Fibroblast of gingiva (primary cell): ENCODE results near the gene JADE2.
A peak's percentile ranks its signal among the peaks of the same experiment; 100 is the strongest.
"Not testable (repeated sequence)": the region's sequence is repeated elsewhere in the genome, so short reads cannot be mapped to it uniquely, and the experiment has no call there.

Experiments
- DNase-seq: peaks from one replicate; pipeline ENCODE4 v3.0.0-alpha.2; 2011; ENCODE audit warnings: low read depth

Gene JADE2

DNA sequence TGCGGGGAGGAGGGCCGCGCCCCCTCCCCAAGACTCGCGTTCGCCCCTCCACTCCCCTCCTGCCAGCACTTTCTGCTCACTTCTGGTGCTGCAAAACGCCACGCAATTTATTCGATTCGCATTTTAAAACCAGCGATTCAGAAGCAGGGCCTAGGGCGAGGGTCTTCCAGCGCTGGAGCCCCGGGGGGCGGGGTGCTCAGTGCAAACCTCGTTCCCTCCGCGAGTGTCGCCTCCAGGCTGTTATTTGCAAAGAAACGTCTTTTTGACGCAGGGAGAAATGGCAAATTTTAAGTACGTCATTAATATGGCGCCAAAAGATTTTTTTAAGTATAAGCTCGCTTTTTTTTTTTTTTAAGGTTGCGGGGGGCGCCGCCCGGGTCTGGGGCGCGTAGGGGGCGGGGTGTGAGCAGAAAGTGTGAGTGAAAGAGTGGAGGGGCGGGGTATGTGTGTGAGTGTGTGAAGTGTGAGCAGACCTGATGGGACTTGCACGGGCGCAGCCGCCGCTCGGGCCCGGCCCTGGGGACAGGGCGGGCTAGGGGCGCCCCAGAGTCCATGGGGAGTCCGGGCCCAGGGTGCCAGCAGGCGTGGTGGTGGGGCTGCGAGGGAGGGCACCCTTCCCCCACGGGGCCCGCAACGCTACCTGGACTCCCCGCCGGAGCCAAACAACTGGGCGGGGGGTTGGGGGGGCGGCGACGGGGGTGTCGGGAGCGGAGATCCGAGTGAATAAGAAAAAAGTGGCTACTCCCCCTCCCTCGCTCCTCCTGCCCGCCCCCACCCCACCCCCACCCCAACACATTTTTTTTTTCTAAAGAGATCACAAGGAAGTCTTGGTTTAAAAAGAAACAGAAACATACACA, at the start of gene JADE2:
Gene JADE2, plus strand, starts transcription at position 845 of the 857 bp plus-strand sequence. CDS start 10,188 bp downstream, outside the sequence.
- peak; percentile 69 for DNase-seq

DNA sequence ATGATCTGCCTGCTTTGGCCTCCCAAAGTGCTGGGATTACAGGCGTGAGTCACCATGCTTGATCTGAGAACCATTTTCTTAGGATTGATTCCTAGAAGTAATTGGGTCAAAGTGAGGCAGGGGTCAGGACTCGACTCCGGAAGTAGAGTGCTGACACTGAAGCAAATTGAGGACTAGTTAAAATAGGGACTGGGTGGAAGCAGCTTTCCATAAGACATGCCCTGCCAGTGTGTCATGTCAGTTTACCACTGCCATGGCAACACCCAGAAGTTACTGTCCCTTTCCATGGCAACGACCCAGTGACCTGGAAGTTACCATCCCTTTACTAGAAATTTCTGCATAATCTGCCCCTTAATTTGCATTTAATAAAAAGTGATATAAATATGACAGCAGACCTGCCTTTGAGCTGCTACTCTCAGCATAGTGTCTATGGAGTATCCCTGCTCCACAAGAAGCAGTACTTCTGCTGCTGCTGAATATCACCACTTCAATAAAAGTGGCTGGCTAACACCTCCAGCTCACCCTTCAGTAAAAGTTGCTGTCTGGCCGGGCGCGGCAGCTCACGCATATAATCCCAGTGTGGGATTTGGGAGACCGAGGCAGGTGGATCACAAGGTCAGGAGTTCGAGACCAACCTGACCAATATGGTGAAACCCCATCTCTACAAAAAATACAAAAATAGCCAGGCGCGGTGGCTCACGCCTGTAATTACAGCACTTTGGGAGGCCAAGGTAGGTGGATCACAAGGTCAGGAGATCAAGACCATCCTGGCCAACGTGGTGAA, 47.8 kb upstream of the JADE2 start:
- peak; percentile 29 for DNase-seq

DNA sequence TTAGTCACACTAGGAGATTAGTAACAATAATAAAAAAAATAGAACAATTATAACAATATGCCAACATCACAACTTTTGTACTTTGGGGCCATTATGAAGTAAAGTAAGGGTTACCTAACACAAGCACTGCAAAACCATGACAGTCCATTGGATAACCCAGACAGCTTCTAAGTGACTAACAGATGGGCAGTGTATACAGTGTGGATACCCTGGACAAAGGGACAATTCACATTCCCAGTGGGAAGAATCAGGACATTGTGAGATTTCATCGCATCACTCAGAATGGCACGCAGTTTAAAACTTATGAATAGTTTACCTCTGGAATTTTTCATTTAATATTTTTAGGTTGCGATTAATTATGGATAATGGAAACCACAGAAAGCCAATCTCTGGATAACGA, 45.6 kb upstream of the JADE2 start:
- no peak for DNase-seq

DNA sequence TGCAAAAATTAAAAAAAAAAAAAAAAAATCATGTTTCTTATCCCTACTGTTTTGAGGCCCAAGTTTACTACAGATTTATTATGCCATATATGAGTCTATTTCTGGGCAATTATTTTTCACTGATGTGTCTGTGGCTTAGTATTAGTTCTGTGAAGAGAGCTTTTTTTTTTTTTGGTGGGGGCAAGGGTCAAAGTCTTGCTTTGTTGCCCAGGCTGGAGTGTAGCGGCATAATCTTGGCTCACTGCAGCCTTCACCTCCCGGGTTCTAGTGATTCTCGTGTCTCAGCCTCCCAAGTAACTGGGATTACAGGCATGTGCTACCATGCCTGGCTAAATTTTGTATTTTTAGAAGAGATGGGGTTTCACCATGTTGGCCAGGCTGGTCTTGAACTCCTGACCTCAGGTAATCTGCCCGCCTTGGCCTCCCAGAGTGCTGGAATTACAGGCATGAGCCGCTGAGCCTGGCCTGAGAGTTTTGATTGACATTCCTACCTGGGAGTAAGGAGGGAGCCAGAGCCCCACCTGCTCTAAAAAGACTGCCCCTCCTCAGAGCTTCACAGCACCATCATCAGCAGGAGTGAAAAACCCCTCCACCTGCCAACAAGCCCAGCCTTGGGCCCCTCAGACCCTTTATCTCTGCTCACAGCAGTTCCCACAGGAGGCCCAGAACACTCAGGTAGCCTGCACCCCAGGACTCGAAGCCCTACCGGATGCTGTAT, 36.1 kb upstream of the JADE2 start:
- no peak for DNase-seq

DNA sequence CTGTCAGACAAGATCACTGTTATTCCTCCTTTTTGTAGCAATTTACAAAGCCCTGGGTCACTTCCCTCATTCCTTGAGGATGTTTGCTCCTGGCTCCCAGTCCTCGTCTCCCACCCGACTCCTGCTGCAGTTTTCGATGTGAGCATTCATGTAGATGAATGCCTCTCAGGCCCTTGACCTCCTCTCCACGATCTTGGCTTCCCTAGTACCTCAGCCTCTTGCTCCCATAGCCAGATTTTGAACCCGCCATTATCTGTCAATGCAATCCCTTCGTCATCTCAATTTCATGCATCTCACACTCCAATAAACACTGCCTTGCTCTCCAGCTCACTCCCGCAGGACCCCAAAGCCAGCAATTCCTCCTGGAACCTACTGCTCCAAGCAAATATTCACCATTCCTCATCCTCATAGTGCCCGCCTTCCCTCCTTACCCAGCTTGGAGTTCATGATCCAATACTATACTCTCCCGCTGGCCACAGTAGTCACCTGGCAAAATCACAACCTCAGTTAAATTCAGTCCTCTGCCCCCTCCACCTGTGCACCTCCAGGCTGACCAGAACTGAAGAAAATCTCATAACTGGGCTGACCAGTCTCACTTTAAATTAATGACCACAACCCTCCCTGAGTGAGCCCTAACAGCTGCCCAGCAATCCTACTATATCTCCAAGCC, 35.1 kb upstream of the JADE2 start:
- DNase-seq: no peak

DNA sequence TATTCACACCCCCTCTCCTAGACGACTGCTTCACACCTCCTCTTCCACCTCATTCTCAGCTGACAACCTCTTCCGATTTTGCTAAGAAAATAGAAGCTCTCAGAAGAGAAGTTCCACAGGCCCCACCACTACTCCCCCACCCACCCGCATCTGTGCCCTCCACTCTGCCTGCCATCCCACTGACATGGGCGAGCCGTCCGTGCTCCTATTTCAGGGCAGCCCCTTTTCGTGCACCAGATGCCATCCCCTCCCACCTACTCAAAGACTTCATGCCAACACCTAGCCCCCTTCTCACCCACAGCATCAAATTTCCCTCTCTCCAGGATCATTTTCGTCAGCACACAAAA, 34.6 kb upstream of the JADE2 start:
- no peak for DNase-seq

DNA sequence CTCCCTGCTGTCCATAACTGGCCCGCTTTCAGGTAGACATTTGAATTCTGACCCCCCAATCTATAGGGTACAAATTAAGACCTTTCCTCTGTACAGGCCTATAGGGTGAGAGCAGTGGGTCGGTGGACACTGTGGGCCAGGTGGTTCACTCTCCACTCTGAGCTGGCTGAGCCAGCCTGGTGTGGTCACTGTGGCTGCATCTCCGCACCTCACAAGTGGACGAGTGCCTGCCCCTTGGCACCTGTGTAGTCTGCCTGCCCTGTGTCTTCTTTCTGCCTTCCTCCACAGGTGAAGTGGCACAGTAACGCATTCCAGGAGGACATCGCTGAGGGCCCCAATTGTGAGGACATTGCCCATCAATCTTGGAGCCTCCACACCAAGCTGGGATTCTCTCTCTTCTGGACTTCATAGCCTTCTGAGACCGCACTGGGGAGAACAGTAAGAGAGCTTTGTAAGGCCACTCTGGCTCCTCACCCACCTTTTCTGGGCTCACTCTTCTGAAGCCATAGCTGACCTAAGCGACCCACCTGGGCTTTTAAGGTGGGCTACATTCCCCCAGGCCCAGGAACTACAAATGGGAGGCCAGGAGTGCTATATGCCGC, 33.5 kb upstream of the JADE2 start:
- no peak for DNase-seq

DNA sequence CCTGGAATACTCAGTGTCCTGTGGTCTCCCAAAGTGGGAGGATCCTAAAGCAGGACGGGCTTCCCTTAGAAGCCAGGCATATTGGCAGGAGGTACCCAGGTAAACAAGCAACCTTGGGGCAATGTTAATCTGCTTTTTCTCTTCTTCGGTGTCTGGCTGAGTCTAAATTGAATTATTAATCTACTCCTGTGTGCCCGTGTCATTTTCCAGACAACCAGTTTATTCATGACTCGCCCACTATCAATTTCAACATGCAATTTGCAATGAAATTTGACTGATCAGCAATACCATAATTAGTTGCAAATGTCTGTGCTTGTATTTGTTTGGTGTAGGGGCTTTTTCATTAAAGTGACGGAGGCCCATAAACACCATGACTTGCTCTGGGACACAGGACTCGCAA, 32.9 kb upstream of the JADE2 start:
- no peak for DNase-seq

DNA sequence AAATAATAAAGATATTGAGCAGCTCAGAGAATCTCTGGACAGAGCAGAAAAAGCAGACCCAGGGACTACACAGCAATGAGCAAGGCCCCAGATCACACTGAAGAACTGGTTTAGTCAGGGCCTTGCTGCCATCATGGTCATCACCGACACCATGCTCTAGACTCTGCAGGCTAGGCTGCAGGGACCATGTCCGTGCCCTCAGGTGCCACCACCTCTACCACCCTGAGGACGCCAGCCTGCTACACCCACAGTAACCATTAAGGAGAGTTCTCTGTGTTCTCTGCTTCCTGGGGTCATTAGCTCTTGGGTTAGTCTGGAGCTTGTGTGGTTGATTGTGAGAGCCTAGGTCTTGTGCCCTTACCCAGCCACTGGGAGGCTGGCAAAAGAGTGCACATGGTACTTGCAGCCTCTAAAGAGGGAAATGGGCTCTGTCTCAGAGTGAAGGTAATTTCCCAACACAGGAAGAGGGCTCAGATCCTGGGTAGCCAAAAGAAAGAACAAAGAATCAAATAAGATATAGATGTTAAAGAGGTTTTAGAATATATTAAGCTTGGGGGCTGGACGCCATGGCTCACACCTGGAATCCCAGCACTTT, 31.9 kb upstream of the JADE2 start:
- no peak for DNase-seq

DNA sequence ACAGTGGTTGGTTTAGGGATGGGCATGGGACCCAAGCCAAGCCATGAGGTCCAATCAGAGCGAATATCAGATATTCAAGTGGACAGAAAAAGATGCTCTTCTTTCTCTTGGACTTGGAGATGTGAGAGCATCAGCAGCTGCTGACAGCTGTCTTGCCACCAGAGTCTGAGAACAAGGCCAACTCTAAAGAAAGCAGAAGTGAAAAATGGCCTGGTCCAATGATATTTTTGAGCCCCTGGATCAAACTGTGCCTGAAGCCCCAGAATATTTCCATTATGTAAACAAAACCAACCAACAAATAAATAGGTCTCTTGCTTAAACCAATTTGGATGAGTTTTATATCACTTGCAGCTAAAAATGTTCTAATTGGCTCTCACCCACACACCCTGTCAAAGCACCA, 30.7 kb upstream of the JADE2 start:
- no peak for DNase-seq

DNA sequence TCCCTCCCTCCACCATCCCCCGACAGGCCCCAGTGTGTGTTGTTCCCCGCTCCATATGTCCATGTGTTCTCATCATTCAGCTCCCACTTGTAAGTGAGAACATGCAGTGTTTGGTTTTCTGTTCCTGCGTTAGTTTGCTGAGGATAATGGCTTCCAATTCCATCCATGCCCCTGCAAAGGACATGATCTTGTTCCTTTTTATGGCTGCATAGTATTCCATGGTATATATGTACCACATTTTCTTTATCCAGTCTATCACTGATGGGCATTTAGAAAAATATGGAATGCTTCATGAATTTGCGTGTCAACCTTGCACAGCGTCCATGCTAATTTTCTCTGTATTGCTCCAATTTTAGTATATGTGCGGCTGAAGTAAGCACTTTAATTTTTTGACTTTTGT, 25.6 kb upstream of the JADE2 start:
- DNase-seq: not testable (repeated sequence)

DNA sequence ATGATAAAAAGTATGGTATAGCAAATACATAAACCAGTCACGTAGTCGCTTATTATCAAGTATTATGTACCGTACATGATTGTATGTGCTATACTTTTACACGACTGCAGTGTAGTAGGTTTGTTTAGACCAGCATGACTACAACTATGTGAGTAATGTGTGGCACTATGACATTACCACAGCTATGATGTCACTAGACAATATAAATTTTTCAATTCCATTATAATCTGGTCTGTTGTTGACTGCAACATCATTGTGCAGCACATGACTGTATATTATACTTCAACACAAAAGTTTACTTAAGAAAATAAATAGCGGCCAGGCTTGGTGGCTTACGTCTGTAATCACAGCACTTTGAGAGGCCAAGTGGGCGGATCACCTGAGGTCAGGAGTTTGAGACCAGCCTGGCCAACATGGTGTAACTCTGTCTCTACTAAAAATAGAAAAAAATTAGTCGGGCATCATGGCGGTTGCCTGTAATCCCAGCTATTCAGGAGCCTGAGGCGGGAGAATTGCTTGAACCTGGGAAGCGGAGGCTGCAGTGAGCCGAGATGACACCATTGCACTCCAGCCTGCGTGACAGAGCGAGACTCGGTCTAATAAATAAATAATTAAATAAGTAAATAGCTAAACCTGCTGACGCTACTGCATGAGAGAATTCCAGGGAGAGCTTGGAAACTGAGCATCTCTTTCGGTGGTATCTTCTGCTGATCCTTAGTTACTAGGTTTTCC, 24.6 kb upstream of the JADE2 start:
- DNase-seq: no peak

DNA sequence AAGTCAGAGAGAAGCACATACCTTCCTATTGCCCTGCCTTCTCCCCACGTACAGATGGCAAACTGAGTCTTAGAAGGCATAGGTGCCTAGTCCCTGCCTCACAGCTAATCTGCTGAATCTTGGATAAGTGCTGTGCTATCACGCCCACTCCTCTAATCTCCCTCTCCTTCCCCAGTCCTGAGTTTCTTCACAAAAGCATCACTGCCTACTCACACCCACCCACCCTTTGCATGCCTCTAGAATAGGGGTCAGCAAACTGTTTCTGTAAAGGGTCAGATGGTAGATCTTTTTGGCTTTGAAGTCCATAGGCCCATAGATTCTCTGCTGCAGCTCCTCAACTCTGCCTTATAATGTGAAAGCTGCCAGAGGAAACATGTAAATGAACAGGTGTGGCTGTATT, 23.2 kb upstream of the JADE2 start:
- DNase-seq: no peak

DNA sequence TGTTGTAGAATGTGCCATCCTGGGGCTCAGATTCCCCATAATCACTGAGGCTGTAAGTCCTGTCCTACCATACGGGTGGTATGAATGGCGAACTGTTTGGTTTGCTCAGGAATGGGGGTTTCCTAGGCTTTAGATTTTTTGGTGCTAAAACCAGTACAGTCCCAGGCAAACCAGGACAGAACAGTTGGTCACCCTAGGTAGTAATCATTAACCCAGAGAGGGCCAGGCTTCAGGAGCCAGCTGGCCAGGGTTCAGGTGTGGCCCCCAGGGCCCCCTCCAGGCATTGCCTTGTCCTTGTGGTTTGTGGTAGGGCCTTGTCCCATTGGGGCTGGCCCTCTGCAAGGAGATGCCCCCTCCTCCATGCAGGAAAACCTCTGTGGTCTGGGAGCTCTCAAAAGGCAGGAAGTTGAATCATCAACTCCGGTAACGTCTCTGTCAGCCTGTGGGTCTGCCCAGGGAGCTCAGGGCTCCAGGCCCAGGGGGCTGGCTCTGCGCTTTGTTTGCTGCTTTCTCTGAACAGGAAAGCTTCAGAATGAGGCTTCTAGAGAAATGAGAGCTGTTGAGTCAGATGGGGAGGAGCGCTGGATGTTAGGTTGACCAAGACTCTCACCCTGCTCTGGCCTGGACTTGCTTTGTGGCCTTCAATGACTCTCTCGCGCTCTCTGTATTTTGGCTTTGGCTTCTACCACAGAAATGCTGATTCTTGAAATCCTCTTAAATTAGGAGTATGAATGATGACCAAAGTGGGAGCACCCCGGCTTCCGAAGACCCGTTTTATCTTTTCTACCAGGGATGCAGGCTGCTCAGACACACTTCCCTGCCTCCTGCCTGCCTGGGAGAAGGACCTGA, 22.2 kb upstream of the JADE2 start:
- peak; percentile 94 for DNase-seq

DNA sequence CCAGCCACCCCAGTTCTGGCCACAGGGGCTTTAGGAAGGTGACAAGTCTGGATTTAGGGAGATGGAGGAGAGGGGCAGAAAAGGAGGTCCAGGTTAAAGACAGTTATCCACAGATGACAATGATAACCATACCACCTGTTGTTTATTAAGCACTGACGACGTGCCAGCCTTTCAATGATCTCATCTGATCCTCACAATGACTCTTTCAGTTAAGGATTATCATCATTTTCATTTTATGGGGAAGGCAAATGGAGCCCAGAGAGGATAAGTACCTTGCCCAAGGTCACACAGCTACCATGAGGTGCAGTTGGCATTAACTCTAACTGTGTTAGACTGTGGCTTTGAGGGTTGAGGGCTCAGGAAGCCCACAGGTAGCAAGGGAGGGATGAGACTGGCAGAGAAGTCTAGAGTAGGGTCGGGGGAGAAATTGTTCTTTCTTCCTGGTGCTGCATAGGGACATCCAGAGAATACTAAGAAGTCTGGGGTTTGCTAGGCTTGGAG, 21.5 kb upstream of the JADE2 start:
- DNase-seq: peak; percentile 36

DNA sequence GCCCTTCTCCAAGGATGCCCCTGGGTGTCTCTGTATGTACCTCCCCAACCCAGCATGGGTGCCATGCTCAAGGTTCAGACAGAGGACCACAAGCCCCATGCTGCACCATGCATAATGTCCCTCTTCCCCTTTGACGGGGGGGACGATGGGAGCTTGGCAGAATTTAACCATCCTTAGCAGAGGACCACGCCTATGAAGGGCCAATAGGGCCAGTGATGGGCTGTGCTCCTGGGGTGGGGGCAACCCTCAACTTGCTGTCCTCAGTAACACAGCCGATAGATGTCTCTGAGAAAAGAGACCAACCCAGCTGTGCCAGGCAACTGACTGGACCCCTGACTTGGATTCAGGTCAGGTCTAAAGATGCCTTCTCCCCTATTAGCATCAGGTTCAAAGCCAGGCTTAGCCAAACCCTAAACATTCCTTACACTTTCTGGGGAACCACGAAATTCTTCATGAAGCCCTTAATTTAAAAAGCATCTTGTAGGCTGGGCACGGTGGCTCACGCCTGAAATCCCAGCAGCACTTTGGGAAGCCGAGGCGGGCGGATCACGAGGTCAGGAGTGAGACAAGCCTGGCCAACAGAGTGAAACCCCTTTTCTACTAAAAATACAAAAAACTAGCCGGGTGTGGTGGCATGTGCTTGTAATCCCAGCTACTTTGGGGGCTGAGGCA, 20.7 kb upstream of the JADE2 start:
- no peak for DNase-seq

DNA sequence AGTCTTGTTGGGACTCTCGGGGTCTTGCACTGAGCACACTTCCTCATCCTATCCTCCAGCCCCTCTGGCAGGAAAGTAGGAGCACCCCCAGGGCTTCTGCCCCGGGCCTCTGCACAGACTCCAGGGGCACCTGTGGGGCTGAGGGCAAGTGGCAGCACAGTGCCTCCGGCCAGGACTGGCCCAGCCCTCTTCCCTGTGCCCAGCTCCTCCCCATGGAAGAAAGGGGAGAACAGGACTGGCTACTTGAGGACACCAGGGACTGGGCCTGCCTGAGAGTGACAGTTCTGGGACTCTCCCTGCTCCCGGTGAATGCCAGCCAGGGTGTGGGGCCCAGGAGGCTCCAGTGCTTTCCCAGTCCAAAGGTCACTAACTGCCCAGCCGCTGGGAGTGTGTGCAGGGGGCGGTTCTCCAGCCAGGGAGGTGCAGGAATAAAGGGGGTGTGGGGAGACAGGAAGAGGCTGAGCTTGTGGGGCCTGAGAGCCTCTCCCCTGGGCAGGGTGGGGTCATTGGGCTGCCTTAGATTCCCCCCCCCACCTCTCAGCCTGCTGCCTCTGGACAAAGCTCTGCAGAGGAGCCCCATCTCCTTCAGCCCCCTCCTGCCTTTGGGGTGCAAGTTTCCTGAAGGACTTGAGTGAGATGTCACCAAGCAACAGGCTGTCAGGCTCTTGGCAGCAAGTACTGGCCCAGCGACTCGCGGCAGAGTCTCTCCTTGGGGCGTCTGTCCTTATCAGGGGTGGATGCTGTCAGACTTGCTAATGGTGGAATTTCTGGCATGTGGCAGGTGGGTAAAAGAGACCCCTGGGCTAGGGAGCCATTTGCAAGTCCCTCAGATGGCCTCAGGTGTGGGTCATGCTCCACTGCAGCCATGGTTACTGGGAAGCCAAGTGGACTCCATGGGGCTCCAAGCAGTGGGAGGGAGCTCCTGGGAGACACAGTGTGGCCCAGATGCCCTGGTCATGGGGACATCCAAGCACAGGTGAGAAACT, 19.1 kb upstream of the JADE2 start:
- peak; percentile 52 for DNase-seq

DNA sequence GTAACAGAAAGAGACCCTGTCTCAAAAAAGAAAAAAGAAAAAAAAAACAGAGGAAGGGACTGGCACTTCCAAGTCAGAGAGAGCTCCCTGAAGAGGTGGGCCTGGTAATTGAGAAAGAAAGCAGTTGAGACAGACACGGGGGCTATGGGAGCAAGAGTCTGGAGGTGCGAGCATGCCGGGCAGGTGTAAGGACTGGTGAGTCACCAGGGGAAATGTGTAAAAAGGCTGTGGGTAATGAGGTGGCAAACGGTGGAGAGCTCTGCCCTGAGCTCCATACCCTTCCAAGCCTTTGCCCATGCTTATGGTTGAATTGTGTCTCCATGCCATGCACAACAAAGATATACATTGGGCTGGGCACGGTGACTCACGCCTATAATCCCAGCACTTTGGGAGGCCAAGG, 18.0 kb upstream of the JADE2 start:
- DNase-seq: no peak
